GM18870 (cell line): ENCODE measurements around the gene RALGAPA1.
A peak's percentile ranks its signal among the peaks of the same experiment; 100 is the strongest.

ENCODE experiments used
- ATAC-seq: cut with Tn5 transposase; IDR thresholded peaks from one replicate; pipeline ENCODE4 v1.9.1; 2021; ENCODE audit warnings: moderate library complexity; ENCODE audit not compliant: unreplicated experiment

The RALGAPA1 gene

GRCh38 chr14:35551081-35551480 lies 258.0 kb downstream of the RALGAPA1 start:
- no peak for ATAC-seq

DNA sequence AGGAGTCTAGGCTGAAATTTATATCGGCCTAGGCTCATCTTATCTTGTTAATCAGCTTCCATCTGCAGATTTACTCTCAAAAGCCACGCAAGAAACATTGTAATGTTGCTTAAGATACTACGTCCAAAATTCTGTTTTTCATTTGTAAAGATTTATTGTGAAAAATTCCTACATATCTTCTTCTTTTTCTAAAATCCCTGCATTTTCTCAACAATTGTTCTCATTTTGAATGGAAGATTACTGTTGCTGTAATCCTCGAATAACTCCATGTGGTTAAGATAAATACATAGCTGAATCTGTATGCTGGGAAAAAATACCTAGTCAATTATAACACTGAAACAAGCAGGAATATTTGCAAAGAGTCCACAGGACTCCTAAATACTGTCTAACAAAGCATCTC lies 259.5 kb downstream of the RALGAPA1 start:
- ATAC-seq = no peak

DNA sequence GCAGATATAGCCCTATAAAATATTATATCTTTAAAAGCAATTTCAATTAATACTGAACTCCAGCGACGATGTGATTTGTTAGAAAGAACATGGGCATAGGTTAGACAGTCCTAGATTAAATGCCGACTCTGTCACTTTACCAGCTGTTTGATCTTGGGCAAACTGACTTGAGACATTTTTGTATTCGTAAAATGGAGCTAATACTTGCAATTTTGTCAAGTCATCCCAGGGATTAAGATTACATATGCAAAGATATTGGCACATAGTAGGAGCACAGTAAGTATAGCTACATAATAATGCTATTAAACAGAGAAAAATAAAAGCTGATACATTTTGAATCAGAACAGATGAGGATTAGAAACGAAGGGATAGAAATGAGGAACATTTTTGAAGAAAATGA lies 266.1 kb downstream of the RALGAPA1 start:
- no peak for ATAC-seq

DNA sequence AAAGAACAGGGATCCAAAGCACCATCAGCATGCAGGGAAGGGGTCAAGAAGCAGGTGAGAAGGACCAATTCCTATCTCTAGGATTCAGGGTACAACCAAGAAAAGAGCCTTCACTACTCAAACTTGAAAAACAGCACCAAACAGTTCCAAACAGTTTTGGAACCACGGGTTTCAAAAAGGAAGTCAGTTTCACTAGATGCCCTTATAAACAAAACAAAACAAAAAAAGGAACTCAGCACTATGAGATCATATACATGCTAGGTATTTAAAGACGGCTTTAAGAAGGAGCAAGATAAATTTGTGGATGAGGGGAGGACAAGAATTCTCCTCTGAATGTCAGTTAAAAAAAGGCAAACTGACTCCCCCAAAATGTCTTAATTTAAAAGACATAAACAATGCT lies 269.1 kb downstream of the RALGAPA1 start:
- no peak for ATAC-seq

GRCh38 chr14:35535483-35536112 lies 273.5 kb downstream of the RALGAPA1 start:
- ATAC-seq = no peak

- ATAC-seq = no peak
Measured at GRCh38 chr14:35534873-35535482, 274.1 kb downstream of the RALGAPA1 start.

- ATAC-seq = no peak
Measured at GRCh38 chr14:35534208-35534872, 274.8 kb downstream of the RALGAPA1 start.

DNA sequence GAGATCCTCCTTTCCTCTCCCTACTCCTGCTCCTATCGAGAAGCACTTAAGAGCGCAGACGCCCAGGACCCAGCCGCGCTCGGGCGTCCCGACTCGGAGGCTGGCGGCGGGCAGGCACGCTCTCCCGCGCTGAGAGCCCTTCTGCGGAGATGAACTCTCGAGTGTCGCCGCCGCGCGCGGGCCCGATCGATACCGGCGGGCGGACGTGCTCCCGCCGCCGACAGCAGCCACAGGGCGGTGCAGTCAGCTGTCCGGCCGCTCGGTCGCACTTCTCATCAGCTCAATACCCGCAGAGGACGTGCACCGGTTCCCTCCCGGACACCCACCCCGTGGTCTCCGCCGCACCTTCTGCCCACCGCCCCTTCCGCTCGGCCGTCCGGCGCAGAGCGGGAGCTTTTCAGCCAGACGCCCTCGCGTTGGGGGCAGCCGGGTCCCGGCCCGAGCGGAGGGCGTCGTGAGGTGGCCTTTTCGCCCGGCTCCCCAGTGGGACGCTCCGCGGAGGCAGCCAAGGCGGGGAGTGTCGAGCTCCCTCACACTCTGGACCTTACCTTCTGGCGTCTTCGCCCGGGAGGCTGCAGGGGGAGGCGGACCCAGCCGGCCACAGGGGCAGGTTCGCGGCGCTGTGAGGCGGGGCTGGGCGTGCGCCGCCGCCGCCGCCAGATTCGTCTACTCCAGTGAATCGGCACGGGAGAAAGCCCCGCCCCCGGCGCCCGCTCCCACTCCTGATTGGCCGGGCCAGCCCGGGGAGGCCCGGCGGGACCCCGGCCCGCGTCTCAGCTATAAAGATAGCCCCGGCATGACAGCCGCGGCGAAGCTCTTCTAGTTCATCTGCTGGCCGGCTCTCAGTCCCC lies 275.5 kb downstream of the RALGAPA1 start, which contains the start of gene INSM2:
Gene INSM2 (plus strand): TSS at position 808 of the 851 bp plus-strand sequence. CDS start 89 bp downstream, outside the sequence.
- ATAC-seq = peak; percentile 48

DNA sequence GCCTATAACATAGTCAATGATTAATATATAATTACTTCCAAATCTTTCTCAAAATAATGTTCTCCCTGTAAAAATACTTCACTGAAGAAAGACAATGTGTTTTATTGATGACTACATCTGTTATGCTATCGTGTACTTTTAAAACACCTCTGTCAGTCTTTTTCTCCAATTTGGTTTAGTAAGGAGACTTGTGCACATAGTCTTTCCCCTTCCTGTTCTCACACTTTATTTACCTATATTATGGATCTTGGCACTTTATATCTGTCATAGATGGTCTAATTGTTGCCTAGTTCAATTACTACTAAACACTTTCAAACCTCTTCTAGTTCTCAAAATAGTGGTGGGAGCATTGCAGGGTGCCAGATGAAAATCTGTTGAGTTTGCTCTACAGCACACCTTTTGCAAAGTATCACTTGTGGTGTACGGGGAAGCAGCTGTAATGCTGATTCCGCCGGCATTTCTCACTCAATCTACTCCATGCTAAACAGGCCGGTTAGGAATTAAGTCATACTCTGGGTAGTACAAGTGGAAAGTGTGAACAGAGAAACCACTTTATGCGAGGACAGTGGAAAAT lies 276.2 kb downstream of the RALGAPA1 start:
- peak; percentile 9 for ATAC-seq

DNA sequence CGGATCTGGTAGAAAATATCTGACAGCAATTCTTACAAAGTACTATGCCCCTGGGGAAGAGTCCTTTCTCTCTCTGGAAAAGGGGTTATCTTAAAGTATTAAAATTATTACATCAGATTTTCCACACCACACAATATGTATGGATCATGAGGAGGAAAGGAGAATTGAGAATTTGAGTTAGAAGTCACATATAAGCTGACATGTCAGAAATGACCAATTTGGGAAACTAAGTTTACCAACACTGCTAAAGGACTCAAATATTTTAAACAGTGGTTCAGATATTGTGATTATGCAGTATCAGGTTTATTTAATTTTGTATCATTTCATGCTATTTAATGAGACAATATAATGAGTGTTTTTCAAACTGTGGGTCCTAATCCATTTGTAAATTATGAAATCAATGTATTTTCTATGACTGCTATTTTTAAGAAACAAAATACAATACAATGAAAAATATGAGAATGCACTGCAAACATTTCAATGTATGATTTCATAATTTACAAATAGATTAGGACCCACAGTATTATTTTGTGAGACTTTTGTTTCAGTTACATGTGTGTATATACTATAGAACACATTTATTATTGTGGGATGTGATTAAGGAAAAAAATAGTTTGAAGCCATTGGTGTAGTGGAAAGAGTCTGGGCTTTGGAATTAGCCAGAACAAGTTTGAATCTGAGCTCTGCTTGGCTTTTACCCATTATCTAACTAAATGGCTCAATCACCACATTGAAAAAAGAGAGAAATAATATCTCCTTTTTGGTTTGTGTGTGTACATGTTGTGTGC lies 276.9 kb downstream of the RALGAPA1 start:
- ATAC-seq = no peak

GRCh38 chr14:35526962-35527361 lies 282.1 kb downstream of the RALGAPA1 start:
- ATAC-seq = no peak

GRCh38 chr14:35525695-35526094 lies 283.4 kb downstream of the RALGAPA1 start:
- ATAC-seq = no peak

- ATAC-seq = no peak
Measured at GRCh38 chr14:35519986-35520385, 289.1 kb downstream of the RALGAPA1 start.

GRCh38 chr14:35515916-35516315 lies 293.2 kb downstream of the RALGAPA1 start:
- no peak for ATAC-seq

DNA sequence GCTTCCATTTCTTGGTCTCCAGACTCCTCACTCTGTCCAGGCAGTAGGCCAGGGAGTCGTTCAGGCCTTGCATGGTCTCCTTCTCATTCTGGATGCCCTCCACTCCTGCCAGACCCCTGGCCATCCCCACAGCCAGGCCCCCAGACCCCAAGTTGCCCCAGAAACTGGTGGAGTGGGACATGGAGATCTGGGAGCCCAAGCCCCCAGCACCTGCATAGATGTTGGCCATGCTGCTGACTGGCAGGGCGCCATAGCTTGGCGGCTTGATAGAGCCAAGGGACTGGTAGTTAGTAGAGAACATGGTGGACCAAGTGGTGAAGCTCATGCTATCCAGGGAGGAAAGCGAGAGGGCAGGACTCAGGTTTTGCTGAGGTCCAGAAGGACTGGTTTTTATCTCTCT lies 296.3 kb downstream of the RALGAPA1 start:
- ATAC-seq = no peak

DNA sequence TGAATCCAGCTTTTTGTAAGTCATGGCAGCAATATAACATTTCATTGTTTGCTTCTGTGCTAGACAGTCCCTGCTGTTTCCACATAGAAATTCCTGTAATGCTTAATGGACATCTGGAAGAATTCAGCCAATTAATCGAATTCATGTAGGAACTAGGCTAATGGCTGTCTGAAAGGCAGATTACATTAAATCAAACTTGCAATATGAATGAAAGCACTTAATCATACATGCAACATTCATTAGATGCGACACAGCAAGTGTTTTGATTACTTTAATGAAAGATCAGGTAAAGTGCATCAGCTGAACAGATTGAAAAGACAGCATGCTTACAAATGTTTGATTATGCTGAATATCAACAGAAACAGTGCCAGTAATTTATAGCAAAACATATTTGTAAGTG lies 299.2 kb downstream of the RALGAPA1 start:
- no peak for ATAC-seq

DNA sequence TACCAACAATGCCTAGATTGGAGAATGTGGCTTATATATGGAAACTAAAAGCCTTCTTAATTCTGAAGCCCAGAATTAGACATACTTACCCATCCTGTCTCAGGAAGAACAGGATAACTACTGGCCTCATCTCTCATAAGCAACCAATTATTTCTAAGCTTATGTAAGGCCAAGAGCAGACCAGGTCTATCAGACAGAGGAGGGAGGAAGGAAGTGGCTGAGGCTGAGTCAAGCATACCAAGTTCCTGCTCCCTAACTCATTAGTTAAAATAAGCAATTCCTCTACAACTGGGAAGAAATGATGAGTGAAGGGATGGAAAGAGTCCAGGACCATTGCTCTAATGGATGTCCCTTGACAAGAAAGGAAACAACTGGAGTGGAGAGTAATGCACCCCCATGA lies 302.2 kb downstream of the RALGAPA1 start:
- ATAC-seq = no peak

GRCh38 chr14:35506461-35506860 lies 302.6 kb downstream of the RALGAPA1 start:
- no peak for ATAC-seq

GRCh38 chr14:35504260-35504659 lies 304.8 kb downstream of the RALGAPA1 start:
- ATAC-seq = no peak

- ATAC-seq = no peak
Measured at GRCh38 chr14:35503646-35504045, 305.4 kb downstream of the RALGAPA1 start.
